A673 (cell line): Measurements from ENCODE around the gene FBXO21. TPM values are rescaled to one million over a fixed set of nuclear protein-coding genes. Genes with fewer than 3 reads are reported as not detected.

Experiments
- BruUV-seq: library from RNA; stranded (reverse); fragments of 400-500 nt; replicated peaks from 2 replicates; lab custom pipeline; 2021; lab: Mats Ljungman, UMichigan
- CTCF ChIA-PET: fragments of 300-600 bp; sonication (Branson Sonifier 250); formaldehyde crosslinking; loops from one replicate; lab custom pipeline; 2022; ENCODE audit warnings: antibody characterized with exemption; lab: Charles Lee
- POLR2A ChIA-PET: fragments of 300-600 bp; sonication (Branson Sonifier 250); formaldehyde crosslinking; loops from one replicate; lab custom pipeline; 2022; ENCODE audit warnings: antibody characterized with exemption; ENCODE audit not compliant: low non-redundant PET; lab: Charles Lee
- DNase-seq: peaks from one replicate; pipeline ENCODE4 v3.0.0-alpha.2; 2015; ENCODE audit warnings: low spot score
- H3K27ac ChIP-seq: fragments of 200-600 bp; sonication (generic); 2 replicates; pipeline ENCODE4 v1.5.1; 2016; ENCODE audit warnings: mixed run types, low read depth, mild to moderate bottlenecking, mixed read lengths, antibody characterized with exemption, low read length; ENCODE audit not compliant: poor library complexity, severe bottlenecking
- H3K27me3 ChIP-seq: fragments of 200-600 bp; sonication (generic); replicated peaks from 2 replicates; pipeline ENCODE4 v1.6.1; 2017; ENCODE audit warnings: mixed run types, low read depth, mild to moderate bottlenecking, mixed read lengths, antibody characterized with exemption, low read length; ENCODE audit not compliant: insufficient read depth, poor library complexity
- H3K36me3 ChIP-seq: fragments of 200-600 bp; sonication (generic); 2 replicates; pipeline ENCODE4 v1.6.1; 2016; ENCODE audit warnings: mixed run types, mild to moderate bottlenecking, mixed read lengths, antibody characterized with exemption, low read length; ENCODE audit not compliant: insufficient read depth, poor library complexity, severe bottlenecking
- H3K4me1 ChIP-seq: fragments of 200-600 bp; sonication (generic); 2 replicates; pipeline ENCODE4 v1.6.1; 2017; ENCODE audit warnings: mixed run types, mild to moderate bottlenecking, mixed read lengths, antibody characterized with exemption, low read length; ENCODE audit not compliant: insufficient read depth, poor library complexity, severe bottlenecking
- H3K4me3 ChIP-seq: fragments of 200-600 bp; sonication (generic); 2 replicates; pipeline ENCODE4 v1.5.1; 2016; ENCODE audit warnings: low read depth, mixed run types, mild to moderate bottlenecking, mixed read lengths, low read length; ENCODE audit not compliant: poor library complexity, severe bottlenecking
- H3K9me3 ChIP-seq: fragments of 200-600 bp; sonication (generic); 2 replicates; pipeline ENCODE4 v1.6.1; 2016; ENCODE audit warnings: mixed run types, low read depth, mild to moderate bottlenecking, mixed read lengths, antibody characterized with exemption, low read length; ENCODE audit not compliant: poor library complexity, severe bottlenecking
- CTCF ChIP-seq: fragments of 300-800, 200-600 bp; sonication (generic); conservative IDR thresholded peaks from 2 replicates; pipeline ENCODE4 v1.5.1; 2017; ENCODE audit warnings: low read depth, mild to moderate bottlenecking, antibody characterized with exemption, low read length, moderate library complexity, mixed read lengths
- EZH2 ChIP-seq: fragments of 200-600 bp; sonication (generic); IDR thresholded peaks from 2 replicates; pipeline ENCODE4 v1.6.1; 2017; ENCODE audit warnings: borderline replicate concordance, low read depth, mild to moderate bottlenecking, mixed read lengths, antibody characterized with exemption, low read length; ENCODE audit not compliant: poor library complexity, severe bottlenecking
- intact Hi-C: fragments of 100-400 bp; cut with micrococcal nuclease; formaldehyde crosslinking; loops from one replicate; pipeline ENCODE4 v1.10.0; 2022; ENCODE audit not compliant: unreplicated experiment
- total RNA-seq: library from RNA; stranded (reverse); gene quantifications from 2 replicates; pipeline ENCODE4 v1.2.3, GENCODE V29; 2021

Gene FBXO21
- total RNA-seq, 1 experiment from 2014 or later: 45.4 TPM

GRCh38 chr12:117159674-117160073 lies 30.6 kb downstream of the FBXO21 start:
- TF ChIP-seq EZH2: no peak
- TF ChIP-seq CTCF: no peak
- ChIA-PET CTCF (no interaction called here), POLR2A (no interaction called here)
- no peak for DNase-seq
- H3K36me3 ChIP-seq: peaks cover 80% of the 10 kb centered on the region
- no peaks in the 10 kb centered on the region for H3K27me3 ChIP-seq
- BruUV-seq: no TSS peak
- no peaks in the 10 kb centered on the region for H3K4me1 ChIP-seq
- intact Hi-C loops: loop anchor here (10.0 kb wide), 1 partner anchor 455 kb away; no protein-coding TSS in a partner anchor
- no peak overlapping the region for H3K4me3 ChIP-seq
- no peaks in the 10 kb centered on the region for H3K9me3 ChIP-seq
- H3K27ac ChIP-seq: no peak overlapping the region

- H3K36me3 ChIP-seq: peaks cover 80% of the 10 kb centered on the region
These were observed 31.2 kb downstream of the FBXO21 start for GRCh38 chr12:117158911-117159553.

DNA sequence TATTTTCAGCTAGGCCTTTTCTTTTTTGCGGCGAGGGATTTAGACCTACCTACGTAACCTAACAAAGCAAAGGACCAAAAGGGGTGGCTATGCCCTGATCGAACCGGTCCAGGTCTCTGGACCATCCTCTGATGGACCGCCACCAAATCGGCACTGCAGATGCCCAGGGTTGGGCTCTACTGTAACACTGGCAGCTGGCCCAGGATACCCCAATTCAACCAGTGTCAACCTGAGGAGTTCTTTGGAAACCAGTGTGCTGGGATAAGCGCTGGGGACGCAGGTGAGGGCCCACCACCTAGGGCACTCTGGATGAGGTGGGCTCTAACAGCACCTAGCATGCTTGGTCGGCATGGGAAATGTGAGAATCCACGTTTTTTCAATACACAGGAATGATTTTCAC lies 32.2 kb downstream of the FBXO21 start:
- Histone ChIP-seq H3K9me3 (no peaks in the 10 kb centered on the region), H3K27ac (no peak overlapping the region), H3K27me3 (no peaks in the 10 kb centered on the region), H3K36me3 (peaks cover 74% of the 10 kb centered on the region), H3K4me1 (no peaks in the 10 kb centered on the region), H3K4me3 (no peak overlapping the region)
- POLR2A ChIA-PET: no interaction called here
- CTCF ChIA-PET: no interaction called here
- intact Hi-C loops: loop anchor here (10.0 kb wide), 1 partner anchor 453 kb away; no protein-coding TSS in a partner anchor
- no peak for DNase-seq
- no TSS peak for BruUV-seq
- TF ChIP-seq EZH2: no peak
- TF ChIP-seq CTCF: no peak

More at GRCh38 chr12:117158911-117159553, 31.2 kb downstream of the FBXO21 start:
- H3K4me3 ChIP-seq: no peak overlapping the region
- no TSS peak for BruUV-seq
- no peak for TF ChIP-seq EZH2
- no peak for TF ChIP-seq CTCF
- H3K9me3 ChIP-seq: no peaks in the 10 kb centered on the region
- no peak overlapping the region for H3K27ac ChIP-seq
- H3K27me3 ChIP-seq: no peaks in the 10 kb centered on the region
- DNase-seq: no peak
- H3K4me1 ChIP-seq: no peaks in the 10 kb centered on the region
- ChIA-PET POLR2A (no interaction called here), CTCF (no interaction called here)
- intact Hi-C loops: loop anchor here (10.0 kb wide), 1 partner anchor 454 kb away; no protein-coding TSS in a partner anchor
